HG02884 (cell line): Measurements from ENCODE around the gene CENPX.

Source experiments
- ATAC-seq: cut with Tn5 transposase; IDR thresholded peaks from one replicate; pipeline ENCODE4 v1.9.1; 2021; ENCODE audit warnings: mild to moderate bottlenecking, moderate library complexity; ENCODE audit not compliant: unreplicated experiment

The CENPX gene

DNA sequence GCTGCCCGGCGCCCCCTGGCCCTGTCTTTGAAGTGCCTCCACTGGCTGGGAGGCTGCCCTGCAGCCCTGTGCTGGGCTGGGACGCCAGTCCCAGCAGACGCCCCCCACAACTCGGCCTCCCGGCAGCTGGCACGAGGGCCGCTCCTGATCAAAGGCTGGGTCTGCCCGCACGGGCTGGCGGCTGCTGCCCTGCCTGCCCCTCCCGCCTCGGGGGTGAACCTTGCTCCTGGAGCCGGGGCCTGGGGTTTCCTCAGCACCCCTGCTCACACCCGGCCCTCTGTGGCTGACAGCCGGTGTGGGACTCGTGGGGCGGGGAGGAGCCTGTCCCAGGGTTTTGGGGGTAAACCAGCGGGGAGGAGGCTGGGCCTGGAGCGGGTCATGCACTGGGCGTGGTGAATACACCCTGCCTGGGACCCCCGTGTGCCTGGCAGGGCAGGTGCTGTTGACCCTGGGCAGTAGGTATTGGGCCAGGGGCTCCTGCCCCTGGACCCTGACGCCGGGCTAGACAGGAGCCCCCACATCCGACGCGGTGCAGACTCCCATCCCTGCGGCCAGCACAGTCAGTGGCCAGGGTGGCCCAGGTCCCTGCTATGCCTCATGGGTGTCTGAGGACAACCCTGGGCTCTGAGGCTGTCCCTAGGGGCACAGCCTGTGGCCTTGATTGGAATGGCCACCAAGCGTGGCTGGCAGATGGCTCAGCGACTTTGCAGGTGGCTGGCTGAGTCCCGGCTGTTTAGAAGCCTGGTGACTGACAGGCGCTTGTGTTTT, 21.7 kb downstream of the CENPX start:
- ATAC-seq = no peak

DNA sequence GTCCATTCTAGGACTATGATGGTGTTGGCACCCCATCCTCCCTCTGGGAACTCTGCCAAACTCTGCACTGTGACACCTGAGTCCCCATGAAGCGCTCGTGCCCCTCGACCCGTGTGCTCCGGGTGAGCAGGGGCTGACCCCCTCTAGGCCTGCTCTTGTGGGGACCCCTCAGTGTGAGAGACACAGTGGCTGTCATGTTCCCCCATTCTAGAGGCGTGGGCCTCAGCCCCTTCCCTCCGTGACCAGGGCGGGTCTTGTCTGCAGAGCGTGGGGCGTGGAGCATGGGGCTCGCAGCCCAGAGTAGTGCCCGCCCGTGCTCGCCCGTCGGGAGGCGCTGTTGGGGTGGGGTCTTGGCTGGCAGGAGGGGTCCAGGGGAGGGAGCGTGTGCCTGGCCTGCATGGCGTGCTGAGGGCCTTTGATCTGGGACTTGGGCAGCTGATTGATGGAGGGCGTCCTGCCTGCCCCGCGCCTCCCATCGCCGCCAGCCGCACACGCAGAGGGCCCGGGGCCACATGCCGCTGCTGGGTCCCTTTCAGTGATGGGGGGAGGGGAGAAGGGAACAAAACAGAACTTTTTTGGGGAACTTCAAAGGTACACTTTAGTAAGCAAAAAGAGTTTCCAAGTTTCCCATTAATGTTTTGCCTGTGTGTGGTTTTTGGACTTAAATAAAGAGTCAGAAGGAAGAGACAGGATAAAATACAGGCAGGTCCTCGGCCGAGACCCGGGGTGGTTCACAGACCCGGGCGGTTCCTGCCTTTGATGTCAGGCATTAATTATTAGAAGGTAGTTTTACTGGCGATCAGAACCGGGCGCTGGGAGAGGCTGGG, 22.5 kb downstream of the CENPX start:
- no peak for ATAC-seq

DNA sequence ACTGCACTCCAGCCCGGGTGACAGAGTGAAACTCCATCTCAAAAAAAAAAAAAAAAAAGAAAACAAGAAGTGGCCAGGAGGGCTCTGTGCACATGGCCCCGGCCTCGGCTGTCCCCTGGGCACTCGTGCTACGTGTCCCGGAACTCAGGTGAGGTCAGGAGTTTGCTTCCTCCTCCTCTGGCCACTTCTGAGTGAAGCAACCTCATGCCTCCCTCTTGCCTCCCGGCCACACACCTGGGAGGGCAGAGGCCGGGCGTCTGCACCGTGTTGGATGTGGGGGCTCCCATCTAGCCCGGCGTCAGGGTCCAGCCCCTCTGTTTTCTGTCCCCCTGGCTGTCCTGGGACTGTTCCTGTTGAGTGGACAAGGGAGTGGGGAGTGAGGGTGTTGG, 23.1 kb downstream of the CENPX start:
- ATAC-seq = no peak

DNA sequence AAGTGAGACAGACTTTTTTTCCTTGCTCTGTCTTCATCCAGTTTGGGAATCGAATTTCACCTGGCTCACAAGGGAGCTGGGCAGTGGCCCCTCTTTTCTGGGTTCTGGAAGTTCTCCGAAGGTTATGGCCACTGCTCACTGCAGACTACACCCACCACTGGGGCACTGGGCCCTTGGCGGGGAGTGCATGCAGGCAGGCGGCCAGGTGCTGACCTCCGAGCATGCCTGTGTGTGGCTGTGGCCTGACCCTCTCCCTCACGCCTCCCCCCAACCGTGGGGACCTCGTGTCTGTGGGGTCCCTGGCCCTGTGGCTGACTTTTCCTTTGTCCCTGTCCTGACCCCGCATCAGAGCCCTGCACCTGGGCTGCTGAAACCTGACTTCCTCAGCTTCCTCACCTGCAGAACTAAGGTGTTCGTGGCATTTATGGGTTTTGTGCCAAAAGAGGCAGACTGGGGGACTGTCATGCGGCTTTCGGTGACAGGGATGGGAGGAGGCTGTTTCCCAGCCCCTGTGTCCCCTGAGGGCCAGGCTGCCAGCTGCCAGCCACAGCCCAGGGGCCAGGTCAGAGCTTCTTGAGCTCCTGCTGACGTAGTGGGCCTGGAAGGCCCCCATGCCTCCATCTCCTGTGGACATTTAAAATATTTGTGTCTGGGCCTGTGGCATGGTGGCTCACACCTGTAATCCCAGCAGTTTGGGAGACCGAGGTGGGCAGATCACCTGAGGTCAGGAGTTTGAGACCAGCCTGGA, 23.8 kb downstream of the CENPX start:
- no peak for ATAC-seq

DNA sequence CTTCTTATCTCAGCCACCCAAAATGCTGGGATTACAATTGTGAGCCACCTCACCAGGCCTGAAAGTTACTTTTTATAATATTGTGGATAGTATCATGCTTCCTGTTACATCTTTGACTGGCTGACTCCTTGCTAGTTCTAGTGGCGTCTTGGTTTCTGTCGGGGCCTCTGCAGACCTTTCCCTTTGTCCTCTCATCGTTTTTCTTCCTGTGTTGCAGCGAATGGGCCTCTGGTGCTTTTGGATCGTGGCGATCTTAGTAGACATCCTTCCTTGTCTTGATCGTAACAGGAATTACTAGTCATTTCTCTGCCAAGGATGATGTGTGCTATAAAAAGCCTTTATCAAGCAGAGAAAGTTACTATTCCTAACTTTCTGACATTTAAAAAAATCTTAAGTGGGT, 24.5 kb downstream of the CENPX start:
- ATAC-seq = no peak

DNA sequence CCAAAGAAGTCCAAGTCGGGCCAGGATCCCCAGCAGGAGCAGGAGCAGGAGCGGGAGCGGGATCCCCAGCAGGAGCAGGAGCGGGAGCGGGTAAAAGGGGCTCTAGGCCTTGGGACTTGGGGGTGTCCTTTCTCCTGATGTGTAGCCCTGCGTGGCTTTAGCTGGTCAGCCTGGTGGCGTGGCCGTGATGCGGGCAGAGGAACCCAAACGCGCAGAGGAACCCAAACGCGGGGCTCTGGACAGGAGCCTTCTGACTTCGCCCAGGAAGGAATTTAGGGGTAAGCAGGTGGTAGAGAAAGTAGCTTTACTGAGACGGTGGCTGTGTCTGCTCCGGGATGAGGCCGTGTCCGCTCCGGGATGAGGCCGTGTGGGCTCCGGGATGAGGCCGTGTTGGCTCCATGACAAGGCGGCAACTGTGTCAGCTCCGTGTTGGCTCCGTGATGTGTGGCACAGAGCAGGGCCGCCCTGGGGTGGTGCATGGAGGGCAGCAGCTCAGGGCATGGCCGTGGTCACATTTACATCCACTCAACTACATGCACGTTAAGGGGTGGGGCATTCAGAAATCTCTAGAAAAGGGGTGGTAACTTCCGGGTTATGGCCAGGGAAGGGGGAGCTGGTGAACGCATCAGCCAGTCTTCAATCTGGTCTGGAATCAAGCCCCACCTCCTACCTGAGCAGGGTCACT, 25.8 kb downstream of the CENPX start:
- ATAC-seq = no peak

DNA sequence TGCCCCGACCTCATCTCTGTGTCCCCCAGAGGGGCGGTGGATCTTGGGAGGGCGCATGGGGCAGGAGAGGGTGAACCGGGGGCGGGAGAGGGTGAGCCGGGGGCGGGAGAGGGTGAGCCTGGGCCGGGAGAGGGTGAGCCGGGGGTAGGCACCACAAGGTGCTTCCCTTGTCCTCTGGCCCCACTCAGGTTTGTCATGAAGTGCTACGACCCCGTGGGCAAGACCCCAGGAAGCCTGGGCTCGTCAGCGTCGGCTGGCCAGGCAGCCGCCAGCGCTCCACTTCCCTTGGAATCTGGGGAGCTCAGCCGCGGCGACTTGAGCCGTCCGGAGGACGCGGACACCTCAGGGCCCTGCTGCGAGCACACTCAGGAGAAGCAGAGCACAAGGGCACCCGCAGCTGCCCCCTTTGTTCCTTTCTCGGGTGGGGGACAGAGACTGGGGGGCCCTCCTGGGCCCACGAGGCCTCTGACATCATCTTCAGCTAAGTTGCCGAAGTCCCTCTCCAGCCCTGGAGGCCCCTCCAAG, 26.4 kb downstream of the CENPX start:
- ATAC-seq = no peak

DNA sequence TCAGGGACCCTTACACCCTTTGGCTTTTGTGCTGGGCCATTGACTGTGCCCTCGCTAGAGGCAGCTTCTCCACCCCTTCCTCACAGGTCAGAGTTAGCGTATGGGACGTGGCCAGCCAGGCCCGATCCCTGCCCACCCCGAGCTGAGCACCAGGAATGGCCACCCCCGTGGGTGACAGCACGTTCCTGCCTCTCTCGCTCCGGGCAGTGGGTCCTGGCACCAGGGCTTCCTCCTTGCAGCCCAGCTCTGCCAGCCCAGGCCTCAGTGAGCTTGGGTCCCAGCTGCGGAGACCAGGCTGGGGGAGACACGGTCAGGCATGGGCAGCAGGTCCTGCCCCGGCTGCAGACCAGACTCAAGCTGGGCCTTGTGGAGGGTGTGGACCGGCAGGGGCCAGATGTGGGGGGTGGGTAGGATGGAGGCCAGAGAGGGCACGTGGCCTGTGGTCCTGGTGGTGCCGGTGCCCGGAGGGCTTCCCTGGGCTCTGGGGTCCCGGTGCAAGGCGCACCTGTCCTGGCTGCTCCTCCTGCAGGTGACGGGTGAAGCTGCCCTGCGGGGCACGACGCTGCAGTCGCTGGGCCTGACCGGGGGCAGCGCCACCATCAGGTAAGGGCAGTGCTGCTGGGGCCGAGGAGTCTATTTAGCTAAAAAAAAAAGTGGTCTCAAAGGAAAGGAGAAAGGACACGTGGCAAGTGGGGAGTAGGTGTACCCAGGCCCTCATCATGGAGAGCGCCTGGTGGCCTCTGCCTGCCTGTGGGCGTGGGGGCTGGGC, 27.0 kb downstream of the CENPX start:
- ATAC-seq = no peak

DNA sequence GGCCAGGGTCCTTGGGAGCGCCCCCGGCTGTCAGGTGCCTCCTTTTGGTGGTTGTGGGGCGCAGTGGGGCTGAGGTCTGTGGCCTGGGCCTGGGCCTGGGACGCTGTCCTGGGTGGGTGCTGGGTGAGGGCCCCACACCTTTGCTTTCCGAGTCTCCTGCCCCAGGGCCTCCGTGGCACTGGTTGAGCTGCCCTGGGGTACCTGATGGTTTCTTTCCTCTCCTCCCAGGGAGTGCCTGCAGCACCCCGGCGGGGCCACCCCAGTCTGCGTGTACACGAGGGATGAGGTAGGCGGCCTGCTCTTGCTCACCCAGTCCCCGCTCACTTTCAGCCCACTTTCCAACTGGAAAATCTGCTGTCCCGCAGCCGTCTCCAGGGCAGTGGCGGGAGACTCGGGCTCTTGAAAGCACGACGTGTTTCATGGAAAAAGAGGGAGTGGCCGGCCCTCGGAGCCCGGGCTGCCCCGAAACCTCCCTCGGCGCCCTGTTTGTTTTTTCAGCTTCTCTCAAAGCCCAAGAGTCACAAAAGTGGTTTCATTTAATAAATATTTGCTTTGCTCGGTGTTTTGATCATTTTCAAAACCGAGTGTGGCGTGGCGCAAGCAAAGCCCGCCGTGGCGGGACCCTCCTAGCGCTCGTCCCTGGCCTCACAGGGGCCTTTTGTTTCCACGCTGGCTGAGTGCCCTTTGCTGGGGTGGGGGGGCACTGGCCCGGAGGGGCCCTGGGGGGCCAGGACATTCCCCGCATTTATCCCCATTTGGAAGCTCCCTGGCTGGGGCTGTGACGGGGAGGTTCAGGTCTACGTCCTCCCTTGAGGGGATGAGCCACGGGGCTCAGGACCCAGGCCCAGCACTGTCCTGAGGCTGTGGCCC, 27.9 kb downstream of the CENPX start:
- ATAC-seq = no peak

DNA sequence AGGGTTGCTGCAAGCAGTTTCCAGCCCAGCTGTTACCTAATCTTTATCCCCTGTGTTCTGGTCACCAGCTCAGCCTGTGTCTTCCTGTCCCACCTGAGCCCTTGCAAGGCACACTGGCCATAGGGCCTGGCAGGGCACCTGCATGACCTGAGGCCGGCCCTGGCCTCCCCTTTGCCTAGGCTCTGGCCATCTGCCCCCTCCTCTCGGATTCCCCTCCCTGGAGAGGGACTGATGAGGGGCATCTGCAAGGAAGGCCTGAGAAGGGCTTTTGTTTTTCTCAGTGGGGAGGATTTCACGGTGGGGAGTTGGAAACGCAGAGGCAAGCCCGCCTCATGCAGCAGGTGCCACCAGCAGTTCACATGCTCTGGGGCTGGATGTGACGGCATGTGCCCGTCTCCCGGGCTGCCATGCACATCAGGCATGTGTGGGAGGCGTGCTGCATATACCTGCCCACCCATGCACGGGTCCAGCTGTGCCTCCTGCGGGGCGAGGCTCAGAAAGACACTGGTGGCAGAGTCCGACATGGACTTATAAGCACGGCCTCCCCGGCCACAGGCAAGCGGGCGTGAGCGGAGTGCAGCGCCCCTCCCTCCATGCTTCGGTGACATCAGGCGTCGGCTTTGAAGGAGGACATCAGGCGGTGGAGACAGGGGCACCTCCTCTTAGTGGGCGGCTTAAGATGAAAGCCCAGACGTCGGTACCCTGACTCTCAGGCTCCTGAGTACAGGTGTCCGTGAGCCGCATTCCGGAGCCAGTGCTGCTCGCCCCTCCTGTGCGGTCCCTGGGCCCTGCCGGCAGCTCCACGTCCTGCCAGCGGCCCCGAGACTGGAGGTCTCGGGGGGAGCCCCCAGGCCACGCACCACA, 28.7 kb downstream of the CENPX start:
- no peak for ATAC-seq

DNA sequence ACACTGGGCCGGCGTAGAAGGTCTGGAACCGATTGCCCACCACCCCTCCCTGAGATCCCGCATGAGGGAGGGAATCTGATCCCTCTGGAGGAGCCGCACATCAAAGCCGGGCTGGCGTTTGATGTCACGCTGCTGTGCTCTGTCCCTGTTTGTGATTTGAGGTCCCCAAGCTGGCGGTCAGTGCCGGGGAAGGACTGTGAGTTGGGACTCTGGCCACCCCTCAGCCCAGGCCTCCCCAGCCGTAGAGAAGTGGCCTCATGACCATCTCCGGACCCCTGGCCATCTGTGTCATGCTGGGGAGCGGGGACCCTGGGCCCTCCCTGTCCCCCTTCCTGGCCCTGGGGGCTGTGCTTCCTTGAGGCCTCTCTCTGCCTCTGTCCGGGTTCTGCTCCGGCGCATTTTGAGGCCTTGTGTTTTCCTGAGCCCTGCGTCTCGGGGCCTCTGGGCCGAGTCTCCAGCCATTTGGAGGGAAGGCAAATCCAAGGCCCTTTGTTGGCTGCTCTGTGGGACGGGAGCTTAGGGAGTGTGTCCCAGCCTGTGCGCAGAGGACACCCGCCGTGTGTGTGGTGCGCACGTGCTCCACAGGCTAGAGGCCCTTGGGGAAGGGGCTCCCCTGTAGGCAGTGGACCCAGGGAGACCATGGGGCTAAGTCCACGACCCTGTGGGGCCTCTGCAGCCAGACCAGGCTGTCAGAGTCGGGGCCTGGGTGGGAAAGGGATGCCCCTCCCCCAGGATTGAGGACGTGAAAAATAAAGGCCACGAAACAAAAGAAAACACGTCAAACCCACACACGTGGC, 30.2 kb downstream of the CENPX start:
- ATAC-seq = no peak

DNA sequence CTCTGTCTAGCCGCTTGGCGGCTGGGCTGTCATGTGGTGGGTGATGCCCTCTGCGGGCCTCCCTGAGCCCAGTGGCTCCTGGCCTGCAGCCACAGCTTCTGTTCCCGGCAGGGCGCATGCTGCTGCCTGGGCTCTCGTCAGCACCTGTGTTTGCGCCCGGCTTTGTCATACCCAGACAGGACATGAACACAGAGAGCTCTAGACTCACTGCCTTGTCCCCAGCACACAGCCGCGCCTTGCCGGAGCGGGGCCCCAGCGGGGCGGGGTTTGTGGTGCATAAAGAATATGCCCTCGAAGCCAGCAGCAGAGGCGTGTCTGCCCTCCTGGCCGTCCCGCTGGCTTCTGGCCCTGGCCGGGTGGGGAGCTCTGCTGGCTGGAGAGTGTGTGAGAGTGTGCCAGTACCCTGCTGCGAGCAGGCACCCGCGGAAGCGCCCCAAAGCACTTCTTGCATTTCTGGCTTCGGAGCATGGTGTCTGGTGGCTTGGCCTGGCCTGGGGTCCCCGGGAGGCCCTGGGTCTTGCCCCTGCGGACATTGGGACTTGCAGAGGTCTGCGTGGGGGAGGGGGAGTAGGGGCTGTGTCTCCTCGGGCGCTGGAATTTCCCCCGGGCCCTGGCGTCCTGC, 30.9 kb downstream of the CENPX start:
- no peak for ATAC-seq

DNA sequence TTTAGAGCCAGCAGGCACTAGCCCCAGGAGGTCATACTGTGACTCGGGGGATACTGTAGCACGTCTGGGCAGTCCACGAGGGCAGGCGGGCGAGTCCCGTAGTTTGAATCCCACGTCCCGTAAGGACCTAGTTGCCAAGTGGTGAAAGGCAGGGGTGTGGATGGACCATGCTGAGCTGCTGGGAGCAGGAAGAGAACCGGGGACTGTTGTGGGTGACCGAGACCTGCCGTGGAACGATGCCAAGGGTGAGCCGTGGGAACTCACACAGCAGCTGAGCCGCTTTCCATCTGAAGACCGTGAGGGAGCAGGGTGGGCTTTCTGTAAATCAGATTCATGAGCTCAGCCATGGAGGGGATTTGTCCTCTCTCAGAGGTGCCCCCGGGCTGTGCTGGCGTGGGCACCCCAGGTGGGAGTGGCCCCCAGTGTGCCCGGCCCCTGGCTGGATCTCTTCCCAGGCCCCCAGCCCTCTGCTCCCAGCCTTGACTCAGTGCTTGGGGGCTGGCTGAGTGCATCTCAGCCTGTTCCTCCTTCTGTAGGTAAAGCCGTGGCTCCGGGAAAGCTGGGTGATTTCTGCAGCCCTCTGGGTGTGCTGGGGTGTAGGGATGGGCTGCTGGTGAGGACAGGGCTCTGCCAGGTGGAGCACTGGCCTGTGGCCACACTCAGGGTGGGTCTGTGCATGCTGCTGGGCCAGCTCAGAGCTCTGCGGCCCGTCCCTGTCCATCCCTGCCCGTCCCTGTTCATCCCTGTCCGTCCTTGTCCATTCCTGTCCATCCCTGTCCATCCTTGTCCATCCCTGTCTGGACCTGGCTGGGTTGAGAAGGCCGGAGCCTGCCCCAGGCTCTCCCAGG, 31.6 kb downstream of the CENPX start:
- ATAC-seq = no peak

DNA sequence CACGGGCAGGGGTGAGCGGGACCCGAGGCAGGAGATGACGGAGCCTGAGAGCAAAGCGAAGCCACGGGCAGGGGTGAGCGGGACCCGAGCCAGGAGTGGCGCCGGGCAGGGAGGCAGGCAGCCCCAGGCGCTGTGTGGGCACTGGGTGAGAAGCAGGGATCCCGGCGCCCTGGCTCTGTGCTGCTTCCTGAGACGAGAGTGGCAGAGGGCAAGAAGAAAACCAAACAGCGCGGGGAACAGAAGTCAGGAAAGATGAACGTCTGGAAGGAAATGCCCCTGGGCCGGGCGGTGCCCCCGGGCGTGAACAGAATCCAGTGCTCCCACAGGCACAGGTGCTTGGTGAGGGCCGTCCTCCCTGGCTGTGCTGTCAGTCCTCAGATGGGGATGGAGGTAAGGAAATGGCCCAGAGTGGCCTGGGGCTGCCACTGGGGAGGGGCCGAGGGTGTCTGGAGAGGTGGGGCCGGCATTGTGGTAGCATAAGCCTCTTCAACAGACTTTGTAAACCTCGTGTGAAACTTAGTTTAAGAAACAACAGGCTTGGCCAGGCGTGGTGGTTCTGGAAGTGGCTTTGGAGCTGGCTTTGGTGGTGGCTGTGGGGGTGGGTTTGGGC, 35.4 kb downstream of the CENPX start:
- ATAC-seq = no peak

DNA sequence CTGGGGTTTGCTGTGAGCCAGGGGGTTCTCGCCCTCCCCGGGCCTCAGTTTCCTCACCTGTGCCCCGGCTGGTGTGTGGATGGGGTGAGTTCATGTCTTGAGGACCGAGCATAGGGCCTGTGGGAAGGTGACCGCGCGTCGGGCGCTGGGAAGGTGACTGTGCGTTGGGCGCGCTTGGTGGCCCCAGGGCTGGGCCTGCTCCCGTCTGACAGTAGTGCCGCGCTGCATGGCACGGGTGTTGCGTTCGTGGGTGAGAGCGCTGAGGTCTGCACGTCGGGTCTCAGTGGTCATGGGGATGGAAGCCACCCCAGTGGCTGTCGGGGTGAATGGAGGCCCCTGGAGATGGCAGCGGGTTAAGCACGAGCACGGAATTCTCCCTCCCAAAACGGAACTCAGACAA, 36.1 kb downstream of the CENPX start:
- no peak for ATAC-seq
